ENCODE data around the gene PER1. TPM values are rescaled to one million over a fixed set of nuclear protein-coding genes. Genes with fewer than 3 reads are reported as not detected.

PER1 gene
- total and polyA plus RNA-seq, 9 of the 15 experiments (the other 6 are each of a cell fraction or from before 2014, with no cell fraction given): 0.13 to 26.0 (median 3.4) TPM

GRCh38 chr17:8186787-8187516 is 34.7 kb upstream of the PER1 start (continued):
- TF ChIP-seq CEBPG (CRISPR knock-in tag; IDR thresholded peaks at IDR 0.05) (peak; percentile 43; the same call in 1 of the 2 replicates), CEBPG (tag; conservative IDR thresholded peaks at IDR 0.05 in 1 of 2, IDR thresholded peaks at IDR 0.05 in 1 of 2) (no peak), GTF2A2 (tag; IDR thresholded peaks at IDR 0.05) (no peak), BCLAF1 (IDR thresholded peaks at IDR 0.05; ENCODE audit: borderline replicate concordance in 1 of 2, control insufficient read depth in 1 of 2, low read depth in 2 of 2, low read length in 1 of 2) (no peak), THRB (CRISPR knock-in tag; conservative IDR thresholded peaks at IDR 0.05) (0 out of 2 replicates have a peak, but pooled peaks have one; percentile 5), ARNT (IDR thresholded peaks at IDR 0.05) (peak; percentile 27 to 74; a peak in 2 of 4 replicates), RNF2 (IDR thresholded peaks at IDR 0.05) (peak; percentile 9; the same call in 1 of the 2 replicates), NBN (IDR thresholded peaks at IDR 0.05; ENCODE audit: low read depth) (0 out of 2 replicates have a peak, but pooled peaks have one; percentile 60), CTCF (IDR thresholded peaks at IDR 0.05 in 2 of 3, conservative IDR thresholded peaks at IDR 0.05 in 1 of 3; ENCODE audit: insufficient read depth in 2 of 3, low read depth in 1 of 3, low read length in 3 of 3) (peak in 2 of 3 experiments; percentile 29 to 57; a peak in 3 of 6 replicates), TBL1XR1 (IDR thresholded peaks at IDR 0.05; ENCODE audit: low read length in 2 of 2) (peak in 1 of 2 experiments; percentile 53; a peak in 2 of 4 replicates), ZEB2 (IDR thresholded peaks at IDR 0.05) (no peak), ZBTB5 (IDR thresholded peaks at IDR 0.05) (peak; percentile 81; the same call in 1 of the 2 replicates), USF2 (CRISPR knock-in tag; IDR thresholded peaks at IDR 0.05) (no peak), HDAC3 (IDR thresholded peaks at IDR 0.05; ENCODE audit: borderline replicate concordance, partially characterized antibody) (peak; percentile 35), ZNF644 (tag; IDR thresholded peaks at IDR 0.05; ENCODE audit: low read depth) (no peak)

All from K562 (cell line).